Heart left ventricle (tissue), 16 donors: ENCODE measurements around the gene VSIG10. TPM values are rescaled to one million over a fixed set of nuclear protein-coding genes. Genes with fewer than 3 reads are reported as not detected.
A peak's percentile ranks its signal among the peaks of the same experiment; 100 is the strongest.

Experiments
- ATAC-seq, 4 donors: fragments of 200-7000 bp; cut with Tn5 transposase; one replicate each; pipeline ENCODE4 v1.9.1; 2020 to 2022; ENCODE audit warnings: moderate library complexity in 4 of 4, mild to moderate bottlenecking in 3 of 4, moderate number of reproducible peaks in 1 of 4
- DNase-seq, 5 donors: peaks; one replicate each; pipeline ENCODE4 v3.0.0-alpha.2; 2020
- H3K27ac ChIP-seq, 12 donors: fragments of 200-600 bp; sonication (generic) in 4 of 12; one replicate each; pipeline versions ENCODE4 v1.5.0 to v1.8.0; 2016 to 2022; ENCODE audit warnings: mild to moderate bottlenecking in 2 of 12
- H3K27me3 ChIP-seq, 9 donors: fragments of 200-600 bp; sonication (generic) in 2 of 9; one replicate each; pipeline versions ENCODE4 v1.5.1 to v1.8.0; 2016 to 2022; ENCODE audit warnings: mild to moderate bottlenecking in 3 of 9
- H3K36me3 ChIP-seq, 9 donors: fragments of 200-600 bp; sonication (generic) in 2 of 9; one replicate each; pipeline versions ENCODE4 v1.5.0 to v1.8.0; 2018 to 2022; ENCODE audit warnings: mild to moderate bottlenecking in 2 of 9
- H3K4me1 ChIP-seq, 12 donors: fragments of 200-600 bp; sonication (generic) in 4 of 12; one replicate each; pipeline versions ENCODE4 v1.5.0 to v1.8.0; 2016 to 2022; ENCODE audit warnings: mild to moderate bottlenecking in 3 of 12
- H3K4me3 ChIP-seq, 12 donors: fragments of 200-600 bp; sonication (generic) in 4 of 12; one replicate each; pipeline versions ENCODE4 v1.5.0 to v1.8.0; 2017 to 2022; ENCODE audit warnings: mild to moderate bottlenecking in 9 of 12, moderate library complexity in 4 of 12
- H3K9me3 ChIP-seq, 12 donors: fragments of 200-600 bp; sonication (generic) in 4 of 12; one replicate each; pipeline versions ENCODE4 v1.5.0 to v1.8.0; 2016 to 2022; ENCODE audit warnings: mild to moderate bottlenecking in 1 of 12
- POLR2A ChIP-seq, 2 donors: fragments of 450-650 bp; IDR thresholded peaks; one replicate each; pipeline ENCODE4 v1.6.1; 2017; ENCODE audit warnings: antibody characterized with exemption in 2 of 2, mild to moderate bottlenecking in 2 of 2, moderate library complexity in 2 of 2
- WGBS, 4 donors: extraction: QIAGEN DNeasy Blood & Tissue Kit in 2 of 4; methylation state at CpG; one replicate each; pipeline versions ENCODE4 v1.1.5 to v1.1.7; 2013 to 2018; 5-methylcytosine and 5-hydroxymethylcytosine counted together
- intact Hi-C, 10 donors: fragments of 100-400 bp; cut with DNase I; formaldehyde crosslinking; loops; one replicate each; pipeline versions ENCODE4 v1.11.1 to v1.14.2; 2022
- polyA plus RNA-seq, 2 donors: library from polyadenylated mRNA; stranded (reverse); fragments of 200-250 nt; gene quantifications; one replicate each; pipeline ENCODE4 v1.2.3, GENCODE V29; 2013
- total RNA-seq, 9 donors: library from RNA; depleted of rRNA in 2 of 9; stranded (reverse); fragments of >200 nt in 2 of 9; fragmentation: NEBNext Ultra II Directional in 3 of 9; extraction: Animal tissue kit (Norgen Biotek cat#: 25700) in 3 of 9; gene quantifications; one replicate each; pipeline versions ENCODE4 v1.1.0 to v1.2.4, GENCODE V29; 2016 to 2023
- TF ChIP-seq, protein P1 (sequence below), 12 donors: fragments of 200-600 bp; sonication (generic) in 4 of 12; IDR thresholded peaks; one replicate each; pipeline versions ENCODE4 v1.5.0 to v1.8.0; 2018 to 2022; ENCODE audit warnings: antibody characterized with exemption in 12 of 12, mild to moderate bottlenecking in 5 of 12
- donor health status: ischemic (EF 13 %, LVEDD 7.1; RV severe dilation, severe dysfunction).
- donor health status: healthy with polysubstance abuse.
- donor health status: DM: no; HTN: yes; CAD: no.
- donor health status: DM: no; HTN: no; CAD: no.
- donor health status: ischemic (EF 25% LVEDD 6.9; RV normal size, moderate dysfunction).
- donor health status: ischemic (EF 25% LVEDD 5.7; RV mildly dilated, moderate dysfunction).
- donor health status: healthy.
- donor health status: DM: yes; HTN: yes; CAD: no.
- donor health status: ischemic (EF 35%, LVEDD 5.7; RV mildly dilated, moderate dysfunction).
- donor health status: nonischemic (EF 11% LVEDD 7.7; RV severe dilation, severe dysfunction).
- donor health status: DM: yes; HTN: yes; CAD: no.
- donor health status: PGD.
- donor health status: ischemic (EF 29% LVEDD 5.4; RV normal size, mild dysfunction).
- donor health status: nonischemic (EF 23%, LVEDD 6.1; RV moderate dilation, normal function).

VSIG10 gene
- total and polyA plus RNA-seq, 11 donors: 6.3 to 17.7 (median 10.7) TPM

DNA sequence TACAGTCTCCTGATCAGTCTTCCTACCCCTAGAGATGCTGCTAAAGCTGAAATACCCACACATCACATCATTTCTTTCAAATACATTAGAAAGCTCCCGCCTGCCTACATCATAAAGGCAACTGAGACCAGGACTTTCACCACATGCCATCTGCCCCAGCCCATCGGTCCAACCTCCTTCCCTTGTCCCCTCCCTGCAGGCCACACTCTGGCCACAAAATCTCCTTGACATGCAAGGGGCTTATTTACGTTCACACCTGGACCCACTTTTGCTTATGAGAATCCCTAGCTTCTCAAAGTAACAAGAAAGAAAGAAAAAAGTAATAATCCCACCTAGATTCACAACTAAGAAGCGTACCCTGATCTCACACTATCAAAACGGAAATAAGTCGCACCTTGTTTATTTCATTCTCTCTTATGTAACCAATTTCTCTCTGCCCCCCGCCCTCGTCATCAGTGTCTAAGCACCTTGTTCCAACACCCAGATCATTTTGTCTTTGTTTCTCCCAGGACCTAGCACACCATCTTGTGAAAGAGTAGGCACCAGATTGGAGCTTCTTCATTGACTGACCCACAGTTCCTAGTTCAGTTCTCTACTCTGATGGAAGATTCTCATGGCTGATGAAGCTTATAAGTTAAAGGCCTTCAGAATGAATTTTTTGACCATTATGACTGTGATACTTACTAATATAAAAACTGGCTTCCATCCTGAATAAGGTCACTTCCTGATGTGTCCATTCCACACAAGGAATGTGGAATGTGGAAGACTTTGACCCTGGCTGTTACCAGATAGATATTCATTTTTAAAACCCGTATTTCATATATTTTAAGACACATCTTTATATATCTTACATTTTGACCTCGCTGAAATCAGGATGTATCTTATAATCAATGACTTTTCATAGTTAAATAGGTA, 50.5 kb downstream of the VSIG10 start:
- peaks cover 10 to 64% (median 53%) of the 10 kb centered on the region in 12 donors for H3K4me1 ChIP-seq
- 90 to 95% (median 93%) methylated on average over 10 of the region's 10 CpGs for WGBS, 4 donors
- no peaks in the 10 kb centered on the region for H3K27me3 ChIP-seq
- no peak for ATAC-seq
- DNase-seq: no peak
- H3K36me3 ChIP-seq: peaks cover 0 to 38% (median 33%) of the 10 kb centered on the region in 9 donors
- intact Hi-C loops: no loop called here
- H3K27ac ChIP-seq: peak overlapping the region; percentile 4 to 84 (median 80)
- no peaks in the 10 kb centered on the region for H3K9me3 ChIP-seq
- H3K4me3 ChIP-seq: no peak overlapping the region
- TF ChIP-seq, protein P1, sequence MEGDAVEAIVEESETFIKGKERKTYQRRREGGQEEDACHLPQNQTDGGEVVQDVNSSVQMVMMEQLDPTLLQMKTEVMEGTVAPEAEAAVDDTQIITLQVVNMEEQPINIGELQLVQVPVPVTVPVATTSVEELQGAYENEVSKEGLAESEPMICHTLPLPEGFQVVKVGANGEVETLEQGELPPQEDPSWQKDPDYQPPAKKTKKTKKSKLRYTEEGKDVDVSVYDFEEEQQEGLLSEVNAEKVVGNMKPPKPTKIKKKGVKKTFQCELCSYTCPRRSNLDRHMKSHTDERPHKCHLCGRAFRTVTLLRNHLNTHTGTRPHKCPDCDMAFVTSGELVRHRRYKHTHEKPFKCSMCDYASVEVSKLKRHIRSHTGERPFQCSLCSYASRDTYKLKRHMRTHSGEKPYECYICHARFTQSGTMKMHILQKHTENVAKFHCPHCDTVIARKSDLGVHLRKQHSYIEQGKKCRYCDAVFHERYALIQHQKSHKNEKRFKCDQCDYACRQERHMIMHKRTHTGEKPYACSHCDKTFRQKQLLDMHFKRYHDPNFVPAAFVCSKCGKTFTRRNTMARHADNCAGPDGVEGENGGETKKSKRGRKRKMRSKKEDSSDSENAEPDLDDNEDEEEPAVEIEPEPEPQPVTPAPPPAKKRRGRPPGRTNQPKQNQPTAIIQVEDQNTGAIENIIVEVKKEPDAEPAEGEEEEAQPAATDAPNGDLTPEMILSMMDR (IDR thresholded peaks at IDR 0.05): no peak
- TF ChIP-seq POLR2A (IDR thresholded peaks at IDR 0.05): no peak

DNA sequence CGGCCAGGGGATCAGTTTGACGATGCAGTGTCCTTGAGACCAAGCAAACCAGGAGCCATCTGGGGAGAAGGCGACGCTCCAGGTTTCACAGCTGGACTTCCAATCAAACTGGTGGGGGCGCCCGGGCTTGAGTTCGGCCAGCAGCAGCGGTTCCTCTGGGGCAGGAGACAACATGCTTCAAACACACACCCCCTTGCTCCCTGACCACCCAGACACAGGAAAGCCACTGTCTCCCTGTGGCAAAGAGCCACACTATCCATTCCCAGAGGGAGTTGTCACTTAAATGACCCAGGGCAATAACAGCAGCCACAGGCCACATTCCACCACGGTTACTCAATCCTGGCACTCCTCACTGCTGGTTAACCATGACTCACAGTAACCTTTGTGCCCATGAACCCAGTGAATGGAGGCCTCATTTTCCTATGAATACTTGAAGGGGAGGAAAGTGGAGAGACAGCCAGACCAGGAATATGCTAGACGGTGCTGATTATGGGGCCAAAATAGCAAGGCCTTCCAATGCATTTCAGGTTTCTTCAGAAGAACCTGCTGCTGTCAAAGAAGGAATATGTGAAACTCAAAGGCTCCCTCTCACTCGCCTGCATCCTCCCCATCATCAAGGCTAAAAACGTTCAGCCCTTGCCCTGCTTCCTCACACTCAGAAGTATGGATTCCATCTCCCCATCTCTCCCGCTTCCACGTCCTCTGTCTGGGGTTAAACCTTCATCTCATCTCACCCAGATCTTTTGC, 51.3 kb downstream of the VSIG10 start:
- Histone ChIP-seq H3K4me1 (peaks cover 10 to 62% (median 52%) of the 10 kb centered on the region in 12 donors), H3K36me3 (peaks cover 0 to 46% (median 41%) of the 10 kb centered on the region in 9 donors), H3K4me3 (peak overlapping the region in 1 of 12 donors; percentile 4), H3K9me3 (no peaks in the 10 kb centered on the region), H3K27me3 (no peaks in the 10 kb centered on the region), H3K27ac (peak overlapping the region; percentile 19 to 84 (median 80))
- intact Hi-C loops: no loop called here
- peak; percentile 66 to 89 (median 79) for DNase-seq
- ATAC-seq: peak; percentile 90 to 98 (median 97)
- no peak for TF ChIP-seq POLR2A (IDR thresholded peaks at IDR 0.05)
- TF ChIP-seq, protein P1 (IDR thresholded peaks at IDR 0.05): no peak
- 22 to 45% (median 32%) methylated on average over 14 of the region's 14 CpGs for WGBS, 4 donors

DNA sequence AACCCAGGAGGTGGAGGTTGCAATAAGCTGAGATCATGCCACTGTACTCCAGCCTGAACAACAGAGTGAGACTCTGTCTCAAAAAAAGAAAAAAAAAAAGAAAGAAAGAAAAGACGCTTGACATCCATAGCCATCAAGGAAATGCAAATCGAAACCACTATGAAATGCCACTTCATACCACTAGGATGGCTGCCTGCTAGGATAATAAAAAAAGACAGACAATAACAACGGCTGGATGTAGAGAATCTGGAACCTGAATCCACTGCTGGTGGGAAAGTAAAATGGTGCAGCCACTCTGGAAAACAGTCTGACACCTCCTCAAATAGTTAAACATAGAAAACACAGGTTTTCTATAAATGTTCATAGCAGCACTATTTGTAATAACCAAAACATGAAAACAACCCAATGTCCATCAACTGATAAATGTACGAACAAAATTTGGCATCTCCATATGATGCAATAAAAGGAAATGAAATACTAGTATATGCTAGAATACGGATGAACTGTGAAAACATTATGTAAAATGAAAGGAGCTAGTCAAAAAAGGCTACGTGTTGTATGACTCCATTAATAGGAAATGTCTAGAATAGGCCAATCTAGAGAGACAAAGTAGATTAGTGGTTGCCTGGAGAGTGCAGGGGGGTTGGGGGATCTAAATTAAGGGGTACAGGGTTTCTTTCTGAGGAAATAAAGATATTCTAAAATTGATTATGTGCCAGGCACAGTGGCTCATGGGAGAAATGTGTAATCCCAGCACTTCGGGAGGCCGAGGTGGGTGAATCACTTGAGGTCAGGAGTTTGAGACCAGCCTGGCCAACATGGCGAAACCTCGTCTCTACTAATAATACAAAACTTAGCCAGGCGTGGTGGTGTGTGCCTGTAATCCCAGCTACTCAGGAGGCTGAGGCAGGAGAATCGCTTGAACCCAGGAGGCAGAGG, 52.6 kb downstream of the VSIG10 start:
- intact Hi-C loops: no loop called here
- ATAC-seq: no peak

More for the DNA sequence above, 52.6 kb downstream of the VSIG10 start:
- no peaks in the 10 kb centered on the region for H3K9me3 ChIP-seq
- H3K27ac ChIP-seq: peak overlapping the region in 9 of 12 donors; percentile 63 to 84 (median 81)
- TF ChIP-seq, protein P1 (IDR thresholded peaks at IDR 0.05): no peak
- no peak for TF ChIP-seq POLR2A (IDR thresholded peaks at IDR 0.05)
- peaks cover 0 to 58% (median 43%) of the 10 kb centered on the region in 9 donors for H3K36me3 ChIP-seq
- no peak for DNase-seq
- peaks cover 10 to 56% (median 40%) of the 10 kb centered on the region in 12 donors for H3K4me1 ChIP-seq
- 87 to 92% (median 90%) methylated on average over 12 of the region's 12 CpGs for WGBS, 4 donors
- no peak overlapping the region for H3K4me3 ChIP-seq
- no peaks in the 10 kb centered on the region for H3K27me3 ChIP-seq
